ENCODE results near the gene ENDOG. TPM values are rescaled to one million over a fixed set of nuclear protein-coding genes. Genes with fewer than 3 reads are reported as not detected.
"Not testable (repeated sequence)": the region's sequence is repeated elsewhere in the genome, so short reads cannot be mapped to it uniquely, and the experiment has no call there.

The ENDOG gene
- total RNA-seq, 2 donors from 2014 or later: 7.7 to 7.8 TPM

- no peak overlapping the region for H3K27ac Mint-ChIP-seq
- H3K4me1 Mint-ChIP-seq: peaks cover 18% of the 10 kb centered on the region
- ATAC-seq: no peak
- no peaks in the 10 kb centered on the region for H3K36me3 Mint-ChIP-seq (ENCODE audit: low read depth)
- no peak overlapping the region for H3K4me3 Mint-ChIP-seq
- DNase-seq: no peak
- no peaks in the 10 kb centered on the region for H3K27me3 Mint-ChIP-seq
- H3K9me3 ChIP-seq (ENCODE audit: control insufficient read depth, low read length, poor library complexity, severe bottlenecking): no peaks in the 10 kb centered on the region
Observed at GRCh38 chr9:128825923-128826700, 7.8 kb downstream of the ENDOG start.

DNA sequence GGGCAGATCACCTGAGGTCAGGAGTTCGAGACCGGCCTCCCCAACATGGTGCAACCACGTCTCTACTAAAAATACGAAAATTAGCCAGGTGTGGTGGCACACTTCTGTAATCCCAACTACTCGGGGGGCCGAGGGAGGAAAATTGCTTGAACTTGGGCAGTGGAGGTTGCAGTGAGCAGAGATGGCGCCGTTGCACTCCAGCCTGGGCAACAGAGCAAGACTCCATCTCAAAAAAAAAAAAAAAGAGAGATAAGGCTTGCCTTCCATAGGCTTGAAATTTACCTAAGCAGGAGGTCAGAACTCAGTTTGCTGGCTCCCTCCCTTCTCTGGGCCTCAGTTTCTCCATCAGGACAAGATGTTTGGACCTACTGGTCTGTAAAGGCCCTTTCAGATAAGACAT lies 10.0 kb downstream of the ENDOG start:
- H3K27me3 Mint-ChIP-seq: no peaks in the 10 kb centered on the region
- H3K4me3 Mint-ChIP-seq: peak overlapping the region; percentile 98
- peaks cover 14% of the 10 kb centered on the region for H3K4me1 Mint-ChIP-seq
- peak overlapping the region; percentile 94 for H3K27ac Mint-ChIP-seq
- no peak for ATAC-seq
- no peak for DNase-seq
- H3K36me3 Mint-ChIP-seq (ENCODE audit: low read depth): no peaks in the 10 kb centered on the region
- no peaks in the 10 kb centered on the region for H3K9me3 ChIP-seq (ENCODE audit: control insufficient read depth, low read length, poor library complexity, severe bottlenecking)

- Mint-ChIP-seq H3K27ac (peak overlapping the region; percentile 94), H3K27me3 (no peaks in the 10 kb centered on the region), H3K4me3 (peak overlapping the region; percentile 98), H3K36me3 (ENCODE audit: low read depth) (no peaks in the 10 kb centered on the region), H3K4me1 (peaks cover 14% of the 10 kb centered on the region)
- DNase-seq: no peak
- no peak for ATAC-seq
- H3K9me3 ChIP-seq (ENCODE audit: control insufficient read depth, low read length, poor library complexity, severe bottlenecking): no peaks in the 10 kb centered on the region
Observed at GRCh38 chr9:128828719-128829452, 10.6 kb downstream of the ENDOG start.

DNA sequence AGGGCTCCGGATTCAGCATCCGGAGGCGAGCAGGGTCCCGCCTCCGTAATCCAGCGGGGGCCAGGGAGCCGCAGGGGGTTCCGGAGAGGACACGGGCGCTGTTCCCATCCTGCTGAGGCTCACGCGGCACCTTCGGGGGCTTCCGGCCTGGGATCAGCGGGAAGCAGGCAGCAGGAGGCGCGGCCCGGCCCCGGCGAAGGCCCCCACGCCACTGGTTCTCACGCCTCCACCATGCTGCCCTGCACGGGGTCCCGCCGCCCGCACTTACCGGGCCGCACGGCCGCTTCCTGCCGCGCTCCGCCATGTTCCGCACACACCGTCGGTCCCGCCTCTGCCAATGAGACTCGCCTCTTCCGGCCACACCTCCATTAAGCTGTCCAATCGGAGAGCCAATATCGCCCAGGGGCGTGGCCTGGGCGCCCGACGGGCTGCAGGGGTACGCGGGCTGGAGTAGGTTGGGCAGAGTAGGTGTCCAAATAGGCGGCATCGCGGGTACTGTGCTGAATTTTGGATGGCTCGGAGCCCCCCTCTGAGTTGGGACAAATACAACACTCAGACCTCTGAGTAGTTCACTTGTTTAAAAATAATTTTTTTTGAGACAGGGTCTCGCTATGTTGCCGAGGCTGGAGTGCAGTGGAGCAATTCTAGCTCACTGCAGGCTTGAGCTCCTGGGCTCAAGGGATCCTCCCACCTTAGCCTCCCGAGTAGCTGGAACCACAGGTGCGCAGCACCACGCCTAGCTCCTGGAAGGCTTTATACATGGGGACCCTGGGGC lies 11.4 kb downstream of the ENDOG start, which contains the start of gene SPOUT1:
Gene SPOUT1 (minus strand): TSS at position 318 of the 775 bp plus-strand sequence. CDS start 14 bp downstream, at position 304.
- ATAC-seq (peak; percentile 99), DNase-seq (peak; percentile 87 to 90 (median 88))
- H3K9me3 ChIP-seq (ENCODE audit: control insufficient read depth, low read length, poor library complexity, severe bottlenecking): no peaks in the 10 kb centered on the region
- Mint-ChIP-seq H3K4me1 (peaks cover 14% of the 10 kb centered on the region), H3K4me3 (peak within 1 kb of the TSS; percentile 98), H3K27ac (peak within 1 kb of the TSS; percentile 94), H3K36me3 (ENCODE audit: low read depth) (no peaks in the 10 kb centered on the region), H3K27me3 (no peaks in the 10 kb centered on the region)

DNA sequence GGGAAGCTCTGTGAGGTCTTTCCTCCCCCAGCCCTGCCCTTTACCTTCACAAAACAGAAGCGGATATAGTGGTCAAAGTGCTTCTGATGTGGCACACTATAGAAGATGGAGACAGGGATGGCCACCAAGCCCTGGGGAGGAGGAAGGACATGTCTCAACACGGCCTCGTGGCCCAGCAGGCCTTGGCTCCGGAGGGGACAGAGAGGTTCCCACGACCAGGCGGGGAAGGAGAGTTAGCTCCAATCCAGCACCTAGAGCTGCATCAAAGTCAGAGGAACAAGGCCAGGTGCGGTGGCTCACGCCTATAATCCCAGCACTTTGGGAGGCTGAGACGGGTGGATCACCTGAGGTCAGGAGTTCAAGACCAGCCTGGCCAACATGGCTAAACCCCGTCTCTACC lies 15.4 kb downstream of the ENDOG start:
- no peak for ATAC-seq
- DNase-seq: no peak
- peaks cover 12% of the 10 kb centered on the region for H3K4me1 Mint-ChIP-seq
- H3K36me3 Mint-ChIP-seq (ENCODE audit: low read depth): peaks cover 3% of the 10 kb centered on the region
- no peaks in the 10 kb centered on the region for H3K27me3 Mint-ChIP-seq
- H3K4me3 Mint-ChIP-seq: no peak overlapping the region
- H3K27ac Mint-ChIP-seq: no peak overlapping the region
- no peaks in the 10 kb centered on the region for H3K9me3 ChIP-seq (ENCODE audit: control insufficient read depth, low read length, poor library complexity, severe bottlenecking)

GRCh38 chr9:128835246-128836210 lies 17.2 kb downstream of the ENDOG start:
- Mint-ChIP-seq H3K36me3 (ENCODE audit: low read depth) (peaks cover 3% of the 10 kb centered on the region), H3K27me3 (no peaks in the 10 kb centered on the region), H3K4me1 (no peaks in the 10 kb centered on the region), H3K4me3 (no peak overlapping the region), H3K27ac (no peak overlapping the region)
- no peaks in the 10 kb centered on the region for H3K9me3 ChIP-seq (ENCODE audit: control insufficient read depth, low read length, poor library complexity, severe bottlenecking)
- DNase-seq (no peak), ATAC-seq (no peak)

GRCh38 chr9:128836509-128837145 lies 18.3 kb downstream of the ENDOG start:
- ATAC-seq: no peak
- H3K27ac Mint-ChIP-seq: peak overlapping the region; percentile 21
- no peaks in the 10 kb centered on the region for H3K4me1 Mint-ChIP-seq
- H3K36me3 Mint-ChIP-seq (ENCODE audit: low read depth): peaks cover 3% of the 10 kb centered on the region
- no peak for DNase-seq
- H3K4me3 Mint-ChIP-seq: no peak overlapping the region
- H3K9me3 ChIP-seq (ENCODE audit: control insufficient read depth, low read length, poor library complexity, severe bottlenecking): no peaks in the 10 kb centered on the region
- no peaks in the 10 kb centered on the region for H3K27me3 Mint-ChIP-seq

- DNase-seq (no peak), ATAC-seq (no peak)
- no peak overlapping the region for H3K4me3 Mint-ChIP-seq
- no peaks in the 10 kb centered on the region for H3K9me3 ChIP-seq (ENCODE audit: control insufficient read depth, low read length, poor library complexity, severe bottlenecking)
- no peak overlapping the region for H3K27ac Mint-ChIP-seq
- peaks cover 5% of the 10 kb centered on the region for H3K36me3 Mint-ChIP-seq (ENCODE audit: low read depth)
- no peaks in the 10 kb centered on the region for H3K27me3 Mint-ChIP-seq
- peaks cover 2% of the 10 kb centered on the region for H3K4me1 Mint-ChIP-seq
Observed at GRCh38 chr9:128838338-128838737, 20.0 kb downstream of the ENDOG start.

GRCh38 chr9:128840524-128840923 lies 22.2 kb downstream of the ENDOG start:
- H3K4me3 Mint-ChIP-seq: no peak overlapping the region

DNA sequence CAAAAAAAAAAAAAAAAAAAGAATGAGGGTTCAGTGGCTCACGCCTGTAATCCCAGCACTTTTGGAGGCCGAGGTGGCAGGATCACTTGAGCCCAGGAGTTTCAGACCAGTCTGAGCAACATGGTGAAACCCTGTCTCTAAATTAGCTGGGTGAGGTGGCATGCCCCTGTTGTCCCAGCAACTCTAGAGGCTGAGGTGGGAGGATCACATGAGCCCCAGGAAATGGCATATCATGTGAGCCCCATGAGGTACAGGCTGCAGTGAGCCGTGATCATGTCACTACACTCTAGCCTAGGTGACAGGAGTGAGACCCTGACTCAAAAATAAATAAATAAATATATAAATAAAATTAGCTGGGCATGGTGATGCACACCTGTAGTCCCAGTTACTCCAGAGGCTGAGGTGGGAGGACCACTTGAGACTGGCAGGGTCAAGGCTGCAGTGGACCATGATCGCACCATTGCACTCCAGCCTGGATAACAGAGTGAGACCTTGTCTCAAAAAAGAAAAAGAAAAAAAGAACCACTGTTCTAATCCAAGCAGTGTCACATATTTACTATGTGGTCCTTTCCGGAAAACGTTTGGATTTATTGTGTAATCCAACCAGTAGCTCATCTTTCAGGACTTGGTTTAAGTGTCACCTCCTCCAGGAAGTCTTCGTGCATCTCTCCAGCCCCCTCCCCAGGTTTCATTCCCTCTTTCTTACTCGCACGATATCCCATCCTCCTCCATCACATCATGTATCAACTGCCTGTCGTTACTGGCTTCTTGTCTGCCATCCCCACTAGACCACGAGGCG lies 23.6 kb downstream of the ENDOG start:
- Mint-ChIP-seq H3K4me1 (peaks cover 2% of the 10 kb centered on the region), H3K4me3 (no peak overlapping the region), H3K27ac (no peak overlapping the region), H3K36me3 (ENCODE audit: low read depth) (peaks cover 5% of the 10 kb centered on the region), H3K27me3 (no peaks in the 10 kb centered on the region)
- ATAC-seq: no peak
- no peaks in the 10 kb centered on the region for H3K9me3 ChIP-seq (ENCODE audit: control insufficient read depth, low read length, poor library complexity, severe bottlenecking)
- DNase-seq: no peak

More at GRCh38 chr9:128840524-128840923, 22.2 kb downstream of the ENDOG start:
- ATAC-seq (no peak), DNase-seq (no peak)
- Mint-ChIP-seq H3K36me3 (ENCODE audit: low read depth) (peaks cover 5% of the 10 kb centered on the region), H3K27ac (no peak overlapping the region), H3K4me1 (peaks cover 2% of the 10 kb centered on the region), H3K27me3 (no peaks in the 10 kb centered on the region)
- H3K9me3 ChIP-seq (ENCODE audit: control insufficient read depth, low read length, poor library complexity, severe bottlenecking): no peaks in the 10 kb centered on the region

GRCh38 chr9:128843171-128843570 lies 24.9 kb downstream of the ENDOG start:
- H3K4me3 Mint-ChIP-seq; ATAC-seq; H3K27me3 Mint-ChIP-seq; DNase-seq; H3K36me3 Mint-ChIP-seq (ENCODE audit: low read depth); H3K27ac Mint-ChIP-seq; H3K9me3 ChIP-seq (ENCODE audit: control insufficient read depth, low read length, poor library complexity, severe bottlenecking); H3K4me1 Mint-ChIP-seq: not testable (repeated sequence)

All from T-helper 17 cell (primary cell).